Measurements from ENCODE around the gene GRIN1.

The GRIN1 gene

GRCh38 chr9:137189297-137190295, 50.6 kb downstream of the GRIN1 start:
- H3K9ac ChIP-seq (ENCODE audit: low read depth in 1 of 2, low read length in 2 of 2), result peak overlapping the region; percentile 72 to 98
- H3K27ac ChIP-seq (ENCODE audit: low read depth, low read length), result peak overlapping the region; percentile 95
- H3K27me3 ChIP-seq (ENCODE audit: control insufficient read depth in 1 of 2, insufficient read depth in 2 of 2, low read length in 2 of 2), result no peaks in the 10 kb centered on the region
- H3K36me3 ChIP-seq (ENCODE audit: control insufficient read depth in 1 of 2, insufficient read depth in 2 of 2, low read length in 2 of 2), result peaks cover 18 to 57% of the 10 kb centered on the region in 2 donors
- no peaks in the 10 kb centered on the region for H3K9me3 ChIP-seq (ENCODE audit: control insufficient read depth in 1 of 2, low read length in 2 of 2)
- peak overlapping the region; percentile 95 to 99 for H3K4me3 ChIP-seq (ENCODE audit: low read depth in 1 of 2, low read length in 2 of 2)
- peaks cover 36 to 53% of the 10 kb centered on the region in 2 donors for H3K4me1 ChIP-seq (ENCODE audit: control insufficient read depth in 1 of 2, insufficient read depth in 2 of 2, low read length in 2 of 2)

GRCh38 chr9:137190315-137190856, 51.4 kb downstream of the GRIN1 start:
- H3K27ac ChIP-seq (ENCODE audit: low read depth, low read length), result peak overlapping the region; percentile 20
- peaks cover 18 to 49% of the 10 kb centered on the region in 2 donors for H3K36me3 ChIP-seq (ENCODE audit: control insufficient read depth in 1 of 2, insufficient read depth in 2 of 2, low read length in 2 of 2)
- no peaks in the 10 kb centered on the region for H3K9me3 ChIP-seq (ENCODE audit: control insufficient read depth in 1 of 2, low read length in 2 of 2)
- H3K4me1 ChIP-seq (ENCODE audit: control insufficient read depth in 1 of 2, insufficient read depth in 2 of 2, low read length in 2 of 2), result peaks cover 44 to 61% of the 10 kb centered on the region in 2 donors
- no peaks in the 10 kb centered on the region for H3K27me3 ChIP-seq (ENCODE audit: control insufficient read depth in 1 of 2, insufficient read depth in 2 of 2, low read length in 2 of 2)
- H3K4me3 ChIP-seq (ENCODE audit: low read depth in 1 of 2, low read length in 2 of 2), result peak overlapping the region in 1 of 2 donors; percentile 95
- no peak overlapping the region for H3K9ac ChIP-seq (ENCODE audit: low read depth in 1 of 2, low read length in 2 of 2)

GRCh38 chr9:137191245-137191644, 52.3 kb downstream of the GRIN1 start:
- Histone ChIP-seq H3K9ac (ENCODE audit: low read depth in 1 of 2, low read length in 2 of 2) (no peak overlapping the region), H3K4me1 (ENCODE audit: control insufficient read depth in 1 of 2, insufficient read depth in 2 of 2, low read length in 2 of 2) (peaks cover 51 to 65% of the 10 kb centered on the region in 2 donors), H3K27ac (ENCODE audit: low read depth, low read length) (no peak overlapping the region), H3K9me3 (ENCODE audit: control insufficient read depth in 1 of 2, low read length in 2 of 2) (no peaks in the 10 kb centered on the region), H3K36me3 (ENCODE audit: control insufficient read depth in 1 of 2, insufficient read depth in 2 of 2, low read length in 2 of 2) (peaks cover 18 to 41% of the 10 kb centered on the region in 2 donors), H3K27me3 (ENCODE audit: control insufficient read depth in 1 of 2, insufficient read depth in 2 of 2, low read length in 2 of 2) (no peaks in the 10 kb centered on the region), H3K4me3 (ENCODE audit: low read depth in 1 of 2, low read length in 2 of 2) (no peak overlapping the region)

GRCh38 chr9:137191691-137192447, 52.9 kb downstream of the GRIN1 start:
- no peak overlapping the region for H3K27ac ChIP-seq (ENCODE audit: low read depth, low read length)
- H3K9ac ChIP-seq (ENCODE audit: low read depth in 1 of 2, low read length in 2 of 2), result no peak overlapping the region
- H3K4me1 ChIP-seq (ENCODE audit: control insufficient read depth in 1 of 2, insufficient read depth in 2 of 2, low read length in 2 of 2), result peaks cover 44 to 65% of the 10 kb centered on the region in 2 donors
- H3K36me3 ChIP-seq (ENCODE audit: control insufficient read depth in 1 of 2, insufficient read depth in 2 of 2, low read length in 2 of 2), result peaks cover 14 to 35% of the 10 kb centered on the region in 2 donors
- no peaks in the 10 kb centered on the region for H3K9me3 ChIP-seq (ENCODE audit: control insufficient read depth in 1 of 2, low read length in 2 of 2)
- H3K4me3 ChIP-seq (ENCODE audit: low read depth in 1 of 2, low read length in 2 of 2), result no peak overlapping the region
- no peaks in the 10 kb centered on the region for H3K27me3 ChIP-seq (ENCODE audit: control insufficient read depth in 1 of 2, insufficient read depth in 2 of 2, low read length in 2 of 2)

GRCh38 chr9:137192448-137192780, 53.5 kb downstream of the GRIN1 start:
- Histone ChIP-seq H3K27me3 (ENCODE audit: control insufficient read depth in 1 of 2, insufficient read depth in 2 of 2, low read length in 2 of 2) (no peaks in the 10 kb centered on the region), H3K4me3 (ENCODE audit: low read depth in 1 of 2, low read length in 2 of 2) (no peak overlapping the region), H3K4me1 (ENCODE audit: control insufficient read depth in 1 of 2, insufficient read depth in 2 of 2, low read length in 2 of 2) (peaks cover 39 to 60% of the 10 kb centered on the region in 2 donors), H3K36me3 (ENCODE audit: control insufficient read depth in 1 of 2, insufficient read depth in 2 of 2, low read length in 2 of 2) (peaks cover 13 to 30% of the 10 kb centered on the region in 2 donors), H3K9ac (ENCODE audit: low read depth in 1 of 2, low read length in 2 of 2) (no peak overlapping the region), H3K9me3 (ENCODE audit: control insufficient read depth in 1 of 2, low read length in 2 of 2) (no peaks in the 10 kb centered on the region), H3K27ac (ENCODE audit: low read depth, low read length) (no peak overlapping the region)

GRCh38 chr9:137192859-137193258, 53.9 kb downstream of the GRIN1 start:
- no peak overlapping the region for H3K27ac ChIP-seq (ENCODE audit: low read depth, low read length)

GRCh38 chr9:137193771-137194170, 54.8 kb downstream of the GRIN1 start:
- Histone ChIP-seq H3K27ac (ENCODE audit: low read depth, low read length) (no peak overlapping the region), H3K9ac (ENCODE audit: low read depth in 1 of 2, low read length in 2 of 2) (no peak overlapping the region), H3K4me3 (ENCODE audit: low read depth in 1 of 2, low read length in 2 of 2) (no peak overlapping the region), H3K4me1 (ENCODE audit: control insufficient read depth in 1 of 2, insufficient read depth in 2 of 2, low read length in 2 of 2) (peaks cover 42 to 60% of the 10 kb centered on the region in 2 donors), H3K36me3 (ENCODE audit: control insufficient read depth in 1 of 2, insufficient read depth in 2 of 2, low read length in 2 of 2) (peaks cover 13 to 30% of the 10 kb centered on the region in 2 donors), H3K27me3 (ENCODE audit: control insufficient read depth in 1 of 2, insufficient read depth in 2 of 2, low read length in 2 of 2) (no peaks in the 10 kb centered on the region), H3K9me3 (ENCODE audit: control insufficient read depth in 1 of 2, low read length in 2 of 2) (no peaks in the 10 kb centered on the region)

More at GRCh38 chr9:137192859-137193258, 53.9 kb downstream of the GRIN1 start:
- Histone ChIP-seq H3K9me3 (ENCODE audit: control insufficient read depth in 1 of 2, low read length in 2 of 2) (no peaks in the 10 kb centered on the region), H3K4me3 (ENCODE audit: low read depth in 1 of 2, low read length in 2 of 2) (no peak overlapping the region), H3K4me1 (ENCODE audit: control insufficient read depth in 1 of 2, insufficient read depth in 2 of 2, low read length in 2 of 2) (peaks cover 36 to 56% of the 10 kb centered on the region in 2 donors), H3K27me3 (ENCODE audit: control insufficient read depth in 1 of 2, insufficient read depth in 2 of 2, low read length in 2 of 2) (no peaks in the 10 kb centered on the region), H3K36me3 (ENCODE audit: control insufficient read depth in 1 of 2, insufficient read depth in 2 of 2, low read length in 2 of 2) (peaks cover 13 to 30% of the 10 kb centered on the region in 2 donors), H3K9ac (ENCODE audit: low read depth in 1 of 2, low read length in 2 of 2) (no peak overlapping the region)

GRCh38 chr9:137194388-137194787, 55.4 kb downstream of the GRIN1 start:
- H3K4me3 ChIP-seq (ENCODE audit: low read depth in 1 of 2, low read length in 2 of 2), result peak overlapping the region; percentile 44 to 51
- H3K4me1 ChIP-seq (ENCODE audit: control insufficient read depth in 1 of 2, insufficient read depth in 2 of 2, low read length in 2 of 2), result peaks cover 40 to 62% of the 10 kb centered on the region in 2 donors
- peak overlapping the region in 1 of 2 donors; percentile 63 for H3K9ac ChIP-seq (ENCODE audit: low read depth in 1 of 2, low read length in 2 of 2)
- H3K9me3 ChIP-seq (ENCODE audit: control insufficient read depth in 1 of 2, low read length in 2 of 2), result no peaks in the 10 kb centered on the region
- peaks cover 13 to 30% of the 10 kb centered on the region in 2 donors for H3K36me3 ChIP-seq (ENCODE audit: control insufficient read depth in 1 of 2, insufficient read depth in 2 of 2, low read length in 2 of 2)
- no peaks in the 10 kb centered on the region for H3K27me3 ChIP-seq (ENCODE audit: control insufficient read depth in 1 of 2, insufficient read depth in 2 of 2, low read length in 2 of 2)
- H3K27ac ChIP-seq (ENCODE audit: low read depth, low read length), result peak overlapping the region; percentile 14

GRCh38 chr9:137194909-137195308, 56.0 kb downstream of the GRIN1 start:
- Histone ChIP-seq H3K36me3 (ENCODE audit: control insufficient read depth in 1 of 2, insufficient read depth in 2 of 2, low read length in 2 of 2) (peaks cover 13 to 30% of the 10 kb centered on the region in 2 donors), H3K9me3 (ENCODE audit: control insufficient read depth in 1 of 2, low read length in 2 of 2) (no peaks in the 10 kb centered on the region), H3K9ac (ENCODE audit: low read depth in 1 of 2, low read length in 2 of 2) (peak overlapping the region; percentile 35 to 66), H3K4me3 (ENCODE audit: low read depth in 1 of 2, low read length in 2 of 2) (peak overlapping the region; percentile 44 to 62), H3K4me1 (ENCODE audit: control insufficient read depth in 1 of 2, insufficient read depth in 2 of 2, low read length in 2 of 2) (peaks cover 35 to 59% of the 10 kb centered on the region in 2 donors), H3K27me3 (ENCODE audit: control insufficient read depth in 1 of 2, insufficient read depth in 2 of 2, low read length in 2 of 2) (no peaks in the 10 kb centered on the region), H3K27ac (ENCODE audit: low read depth, low read length) (peak overlapping the region; percentile 36)

Data from duodenal mucosa (tissue), 2 donors.